ENCODE measurements around the gene MIER3.
A peak's percentile ranks its signal among the peaks of the same experiment; 100 is the strongest.

Gene MIER3

GRCh38 chr5:56962286-56962685, 10.4 kb upstream of the MIER3 start:
- no peak for DNase-seq (ENCODE audit: low read depth in 2 of 3, low spot score in 2 of 3)

- DNase-seq (ENCODE audit: low read depth in 2 of 3, low spot score in 2 of 3) = no peak
Observed at GRCh38 chr5:56961746-56962145, 9.8 kb upstream of the MIER3 start.

- DNase-seq (ENCODE audit: low read depth in 2 of 3, low spot score in 2 of 3) = no peak
Observed at GRCh38 chr5:56959326-56959725, 7.4 kb upstream of the MIER3 start.

- no peak for DNase-seq (ENCODE audit: low read depth in 2 of 3, low spot score in 2 of 3)
Observed at GRCh38 chr5:56958595-56958994, 6.7 kb upstream of the MIER3 start.

- DNase-seq (ENCODE audit: low read depth in 2 of 3, low spot score in 2 of 3) = no peak
Observed at GRCh38 chr5:56954262-56954661, 2.3 kb upstream of the MIER3 start.

GRCh38 chr5:56951126-56951945, 587 bp downstream of the MIER3 start:
- DNase-seq (ENCODE audit: low read depth in 2 of 3, low spot score in 2 of 3) = peak in 2 of 3 experiments; percentile 6 to 10

GRCh38 chr5:56950626-56951125, 1.2 kb downstream of the MIER3 start:
- peak; percentile 10 to 27 (median 23) for DNase-seq (ENCODE audit: low read depth in 2 of 3, low spot score in 2 of 3)

GRCh38 chr5:56947052-56947451, 4.9 kb downstream of the MIER3 start:
- DNase-seq (ENCODE audit: low read depth in 2 of 3, low spot score in 2 of 3) = no peak

- no peak for DNase-seq (ENCODE audit: low read depth in 2 of 3, low spot score in 2 of 3)
Observed at GRCh38 chr5:56941981-56942380, 9.9 kb downstream of the MIER3 start.

GRCh38 chr5:56938858-56939257, 13.1 kb downstream of the MIER3 start:
- no peak for DNase-seq (ENCODE audit: low read depth in 2 of 3, low spot score in 2 of 3)

- no peak for DNase-seq (ENCODE audit: low read depth in 2 of 3, low spot score in 2 of 3)
Observed at GRCh38 chr5:56934325-56934724, 17.6 kb downstream of the MIER3 start.

- DNase-seq (ENCODE audit: low read depth in 2 of 3, low spot score in 2 of 3) = no peak
Observed at GRCh38 chr5:56922922-56923321, 29.0 kb downstream of the MIER3 start.

- DNase-seq (ENCODE audit: low read depth in 2 of 3, low spot score in 2 of 3) = no peak
Observed at GRCh38 chr5:56919942-56920662, 31.8 kb downstream of the MIER3 start.

- no peak for DNase-seq (ENCODE audit: low read depth in 2 of 3, low spot score in 2 of 3)
Observed at GRCh38 chr5:56918054-56918453, 33.9 kb downstream of the MIER3 start.

- no peak for DNase-seq (ENCODE audit: low read depth in 2 of 3, low spot score in 2 of 3)
Observed at GRCh38 chr5:56917534-56917933, 34.4 kb downstream of the MIER3 start.

GRCh38 chr5:56914678-56915077, 37.2 kb downstream of the MIER3 start:
- DNase-seq (ENCODE audit: low read depth in 2 of 3, low spot score in 2 of 3) = no peak

GRCh38 chr5:56913766-56914165, 38.2 kb downstream of the MIER3 start:
- DNase-seq (ENCODE audit: low read depth in 2 of 3, low spot score in 2 of 3) = no peak

GRCh38 chr5:56910210-56910965, 41.5 kb downstream of the MIER3 start:
- DNase-seq (ENCODE audit: low read depth in 2 of 3, low spot score in 2 of 3) = peak in 1 of 3 experiments; percentile 23

- DNase-seq (ENCODE audit: low read depth in 2 of 3, low spot score in 2 of 3) = peak; percentile 77 to 89 (median 78)
Observed at GRCh38 chr5:56909294-56910209, 42.4 kb downstream of the MIER3 start, which contains the start of gene SETD9. Gene SETD9, plus strand, starts transcription at chr5:56909596. Its CDS starts 50 bp downstream, at chr5:56909646.

GRCh38 chr5:56908942-56909293, 43.0 kb downstream of the MIER3 start:
- no peak for DNase-seq (ENCODE audit: low read depth in 2 of 3, low spot score in 2 of 3)

Data from activated CD8-positive, alpha-beta memory T cell treated with anti-CD3 and anti-CD28 coated beads for 48 hours (primary cell).